Measurements from ENCODE around the gene ZNF124. TPM values are rescaled to one million over a fixed set of nuclear protein-coding genes. Genes with fewer than 3 reads are reported as not detected.

Gene ZNF124
- total RNA-seq, 1 experiment from 2014 or later = 16.3 TPM

DNA sequence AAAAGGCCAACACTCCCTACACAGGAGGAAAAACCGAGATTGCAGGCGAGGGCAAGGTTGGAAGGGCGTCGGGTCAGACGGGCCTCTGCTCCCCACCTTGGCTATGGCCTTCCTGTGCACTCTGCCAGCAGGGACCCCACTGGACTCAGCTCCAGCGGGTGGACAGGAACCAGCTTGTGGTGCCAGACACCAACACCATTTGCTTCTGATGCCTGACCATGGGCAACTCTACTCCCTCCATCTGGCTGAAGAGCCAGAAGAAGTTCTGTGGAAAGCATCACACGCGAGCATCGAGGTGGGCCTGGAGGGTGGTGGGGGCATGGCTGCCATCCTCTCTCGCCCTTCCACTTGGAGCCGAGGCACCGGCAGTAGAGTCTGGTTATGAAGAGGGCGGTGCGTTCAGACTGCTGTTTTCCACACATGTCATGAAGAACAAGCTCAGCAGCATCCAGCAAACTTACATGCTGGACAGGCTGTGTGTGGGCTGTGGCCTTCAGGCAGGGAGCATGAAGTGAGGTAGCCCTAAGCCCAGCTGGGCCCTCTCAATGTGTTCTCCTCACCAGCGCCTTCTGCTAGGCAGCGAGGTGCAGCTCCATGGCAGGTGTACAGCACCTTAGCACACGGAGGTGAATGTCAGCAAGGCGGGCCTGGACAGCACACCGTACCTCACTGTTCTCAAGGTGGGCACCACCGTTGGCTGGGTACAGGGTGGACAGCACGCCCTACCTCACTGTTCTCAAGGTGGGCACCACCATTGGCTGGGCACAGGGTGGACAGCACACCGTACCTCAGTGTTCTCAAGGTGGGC, 52.0 kb downstream of the ZNF124 start:
- Histone ChIP-seq H3K4me3 (replicated peaks in 1 of 2; ENCODE audit: low read depth in 1 of 2, low read length in 2 of 2) (no peak overlapping the region), H3K27me3 (ENCODE audit: insufficient read depth, low read length) (no peaks in the 10 kb centered on the region), H3K9me2 (ENCODE audit: insufficient read depth) (no peaks in the 10 kb centered on the region), H3K36me3 (ENCODE audit: control insufficient read depth in 1 of 2, insufficient read depth in 2 of 2, low read length in 2 of 2) (no peaks in the 10 kb centered on the region), H3K9ac (ENCODE audit: low read length) (no peak overlapping the region), H3K79me2 (ENCODE audit: insufficient read depth, low read length) (no peaks in the 10 kb centered on the region), H3K4me1 (ENCODE audit: control insufficient read depth in 1 of 2, insufficient read depth in 2 of 2, low read length in 2 of 2) (no peaks in the 10 kb centered on the region), H2AFZ (ENCODE audit: low read depth, low read length, poor library complexity, severe bottlenecking) (no peak overlapping the region), H3K9me3 (ENCODE audit: control insufficient read depth in 1 of 2, insufficient read depth in 1 of 2, low read depth in 1 of 2, low read length in 2 of 2) (no peaks in the 10 kb centered on the region), H4K20me1 (ENCODE audit: insufficient read depth) (no peaks in the 10 kb centered on the region), H3K27ac (ENCODE audit: low read depth, low read length) (no peak overlapping the region), H3K4me2 (ENCODE audit: low read length) (no peak overlapping the region)
- POLR2A ChIA-PET = no interaction called here
- TF ChIP-seq CBX3 (IDR thresholded peaks at IDR 0.05; ENCODE audit: low read depth) (no peak), TCF7L2 (IDR thresholded peaks at IDR 0.05; ENCODE audit: borderline replicate concordance, extremely low read depth, insufficient read depth, insufficient read length) (no peak), SP1 (IDR thresholded peaks at IDR 0.05; ENCODE audit: low read depth) (no peak), POLR2A (IDR thresholded peaks at IDR 0.05; ENCODE audit: borderline replicate concordance, extremely low read depth, insufficient read depth, insufficient read length) (no peak), ELF1 (IDR thresholded peaks at IDR 0.05; ENCODE audit: borderline replicate concordance, low read depth) (no peak), SRF (IDR thresholded peaks at IDR 0.05; ENCODE audit: low read depth) (no peak), EGR1 (IDR thresholded peaks at IDR 0.05; ENCODE audit: low read depth) (no peak), EZH2phosphoT487 (IDR thresholded peaks at IDR 0.05; ENCODE audit: borderline replicate concordance) (no peak), FOSL1 (IDR thresholded peaks at IDR 0.05; ENCODE audit: low read depth) (no peak), CEBPB (IDR thresholded peaks at IDR 0.05; ENCODE audit: low read depth) (no peak), JUND (IDR thresholded peaks at IDR 0.05) (no peak), ZFX (IDR thresholded peaks at IDR 0.05) (no peak)
- TF ChIP-seq, protein P1, sequence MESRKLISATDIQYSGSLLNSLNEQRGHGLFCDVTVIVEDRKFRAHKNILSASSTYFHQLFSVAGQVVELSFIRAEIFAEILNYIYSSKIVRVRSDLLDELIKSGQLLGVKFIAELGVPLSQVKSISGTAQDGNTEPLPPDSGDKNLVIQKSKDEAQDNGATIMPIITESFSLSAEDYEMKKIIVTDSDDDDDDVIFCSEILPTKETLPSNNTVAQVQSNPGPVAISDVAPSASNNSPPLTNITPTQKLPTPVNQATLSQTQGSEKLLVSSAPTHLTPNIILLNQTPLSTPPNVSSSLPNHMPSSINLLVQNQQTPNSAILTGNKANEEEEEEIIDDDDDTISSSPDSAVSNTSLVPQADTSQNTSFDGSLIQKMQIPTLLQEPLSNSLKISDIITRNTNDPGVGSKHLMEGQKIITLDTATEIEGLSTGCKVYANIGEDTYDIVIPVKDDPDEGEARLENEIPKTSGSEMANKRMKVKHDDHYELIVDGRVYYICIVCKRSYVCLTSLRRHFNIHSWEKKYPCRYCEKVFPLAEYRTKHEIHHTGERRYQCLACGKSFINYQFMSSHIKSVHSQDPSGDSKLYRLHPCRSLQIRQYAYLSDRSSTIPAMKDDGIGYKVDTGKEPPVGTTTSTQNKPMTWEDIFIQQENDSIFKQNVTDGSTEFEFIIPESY (IDR thresholded peaks at IDR 0.05; ENCODE audit: extremely low read depth, insufficient replicate concordance, low read length) = no peak
- RAD21 ChIA-PET (ENCODE audit: low non-redundant PET in 1 of 2, low total read pairs in 2 of 2, uncharacterized antibody in 2 of 2, unreplicated experiment in 2 of 2) = no interaction called here
- ATAC-seq (no peak), DNase-seq (ENCODE audit: low read depth, low spot score) (no peak)
- BruUV-seq (replicated peaks) = no TSS peak
- intact Hi-C loops (cut with micrococcal nuclease) = no loop called here
- CTCF ChIA-PET = no interaction called here
